ENCODE data around the gene PSME1. TPM values are rescaled to one million over a fixed set of nuclear protein-coding genes. Genes with fewer than 3 reads are reported as not detected.
A peak's percentile ranks its signal among the peaks of the same experiment; 100 is the strongest.

The PSME1 gene
- total and polyA plus RNA-seq, 2 of the 13 experiments (the other 11 are each of a cell fraction or from before 2014, with no cell fraction given): 159 to 608 TPM

DNA sequence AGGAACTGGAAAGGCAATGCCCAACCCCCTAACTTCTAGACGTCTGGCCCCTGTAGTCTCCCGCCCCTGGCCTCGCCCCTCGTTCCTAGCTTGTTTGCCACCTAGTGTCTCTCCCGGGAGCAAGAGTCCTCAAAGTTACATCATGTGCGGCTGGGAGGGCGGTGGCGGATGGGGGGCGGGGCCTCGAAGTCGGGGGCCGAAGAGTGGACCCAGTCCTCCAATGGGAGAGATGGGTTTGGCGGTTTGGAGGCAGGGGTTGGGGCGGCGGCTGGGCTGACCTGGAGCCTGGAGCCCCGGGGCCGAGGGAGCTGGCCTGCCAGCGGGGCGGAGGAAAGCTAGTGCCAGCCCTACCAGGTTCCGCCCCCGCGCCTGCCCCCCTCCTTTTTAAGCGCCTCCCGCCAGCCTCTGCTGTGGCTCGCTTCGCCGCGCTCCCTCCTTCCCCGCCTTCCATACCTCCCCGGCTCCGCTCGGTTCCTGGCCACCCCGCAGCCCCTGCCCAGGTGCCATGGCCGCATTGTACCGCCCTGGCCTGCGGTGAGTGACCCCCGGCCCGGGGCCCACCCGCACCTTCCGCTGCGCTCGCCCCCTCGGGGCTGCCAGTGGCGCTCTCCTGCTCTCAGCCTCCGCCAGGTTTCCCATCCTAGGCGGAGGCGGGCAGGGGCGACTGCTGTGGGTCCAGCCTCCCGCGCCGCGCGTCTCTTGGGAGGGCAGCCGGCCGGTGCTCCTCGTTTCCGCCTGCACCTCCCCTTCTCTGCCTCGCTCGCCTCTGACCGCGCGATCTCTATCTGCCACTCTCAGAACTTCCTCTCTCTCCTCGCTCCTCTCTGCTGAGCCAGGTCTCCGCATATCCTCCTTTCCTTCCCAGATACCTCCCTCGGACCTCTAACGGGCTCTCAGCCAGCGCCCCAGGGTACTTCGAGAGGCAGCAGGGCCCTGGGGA, 41.8 kb upstream of the PSME1 start, which contains the start of gene PCK2 (continued):
- peak; percentile 100 for TF ChIP-seq ZNF430 (CRISPR knock-in tag; IDR thresholded peaks at IDR 0.05)
- TF ChIP-seq, protein P1, sequence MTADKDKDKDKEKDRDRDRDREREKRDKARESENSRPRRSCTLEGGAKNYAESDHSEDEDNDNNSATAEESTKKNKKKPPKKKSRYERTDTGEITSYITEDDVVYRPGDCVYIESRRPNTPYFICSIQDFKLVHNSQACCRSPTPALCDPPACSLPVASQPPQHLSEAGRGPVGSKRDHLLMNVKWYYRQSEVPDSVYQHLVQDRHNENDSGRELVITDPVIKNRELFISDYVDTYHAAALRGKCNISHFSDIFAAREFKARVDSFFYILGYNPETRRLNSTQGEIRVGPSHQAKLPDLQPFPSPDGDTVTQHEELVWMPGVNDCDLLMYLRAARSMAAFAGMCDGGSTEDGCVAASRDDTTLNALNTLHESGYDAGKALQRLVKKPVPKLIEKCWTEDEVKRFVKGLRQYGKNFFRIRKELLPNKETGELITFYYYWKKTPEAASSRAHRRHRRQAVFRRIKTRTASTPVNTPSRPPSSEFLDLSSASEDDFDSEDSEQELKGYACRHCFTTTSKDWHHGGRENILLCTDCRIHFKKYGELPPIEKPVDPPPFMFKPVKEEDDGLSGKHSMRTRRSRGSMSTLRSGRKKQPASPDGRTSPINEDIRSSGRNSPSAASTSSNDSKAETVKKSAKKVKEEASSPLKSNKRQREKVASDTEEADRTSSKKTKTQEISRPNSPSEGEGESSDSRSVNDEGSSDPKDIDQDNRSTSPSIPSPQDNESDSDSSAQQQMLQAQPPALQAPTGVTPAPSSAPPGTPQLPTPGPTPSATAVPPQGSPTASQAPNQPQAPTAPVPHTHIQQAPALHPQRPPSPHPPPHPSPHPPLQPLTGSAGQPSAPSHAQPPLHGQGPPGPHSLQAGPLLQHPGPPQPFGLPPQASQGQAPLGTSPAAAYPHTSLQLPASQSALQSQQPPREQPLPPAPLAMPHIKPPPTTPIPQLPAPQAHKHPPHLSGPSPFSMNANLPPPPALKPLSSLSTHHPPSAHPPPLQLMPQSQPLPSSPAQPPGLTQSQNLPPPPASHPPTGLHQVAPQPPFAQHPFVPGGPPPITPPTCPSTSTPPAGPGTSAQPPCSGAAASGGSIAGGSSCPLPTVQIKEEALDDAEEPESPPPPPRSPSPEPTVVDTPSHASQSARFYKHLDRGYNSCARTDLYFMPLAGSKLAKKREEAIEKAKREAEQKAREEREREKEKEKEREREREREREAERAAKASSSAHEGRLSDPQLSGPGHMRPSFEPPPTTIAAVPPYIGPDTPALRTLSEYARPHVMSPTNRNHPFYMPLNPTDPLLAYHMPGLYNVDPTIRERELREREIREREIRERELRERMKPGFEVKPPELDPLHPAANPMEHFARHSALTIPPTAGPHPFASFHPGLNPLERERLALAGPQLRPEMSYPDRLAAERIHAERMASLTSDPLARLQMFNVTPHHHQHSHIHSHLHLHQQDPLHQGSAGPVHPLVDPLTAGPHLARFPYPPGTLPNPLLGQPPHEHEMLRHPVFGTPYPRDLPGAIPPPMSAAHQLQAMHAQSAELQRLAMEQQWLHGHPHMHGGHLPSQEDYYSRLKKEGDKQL (CRISPR knock-in tag; IDR thresholded peaks at IDR 0.05; ENCODE audit: low read depth): peak; percentile 84
- peak; percentile 99 for TF ChIP-seq ZNF724P (CRISPR knock-in tag; IDR thresholded peaks at IDR 0.05; ENCODE audit: borderline replicate concordance)
- peak; percentile 85 for TF ChIP-seq ZNF761 (CRISPR knock-in tag; conservative IDR thresholded peaks at IDR 0.05)
- TF ChIP-seq, protein P2, sequence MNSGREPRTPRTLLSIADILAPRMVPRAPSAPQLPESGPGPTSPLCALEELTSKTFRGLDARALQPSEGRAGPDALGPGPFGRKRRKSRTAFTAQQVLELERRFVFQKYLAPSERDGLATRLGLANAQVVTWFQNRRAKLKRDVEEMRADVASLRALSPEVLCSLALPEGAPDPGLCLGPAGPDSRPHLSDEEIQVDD (CRISPR knock-in tag; IDR thresholded peaks at IDR 0.05; ENCODE audit: borderline replicate concordance): peak; percentile 81
- peak; percentile 99 for TF ChIP-seq TMF1 (CRISPR knock-in tag; IDR thresholded peaks at IDR 0.05; ENCODE audit: low read depth)
- TF ChIP-seq, protein P3, sequence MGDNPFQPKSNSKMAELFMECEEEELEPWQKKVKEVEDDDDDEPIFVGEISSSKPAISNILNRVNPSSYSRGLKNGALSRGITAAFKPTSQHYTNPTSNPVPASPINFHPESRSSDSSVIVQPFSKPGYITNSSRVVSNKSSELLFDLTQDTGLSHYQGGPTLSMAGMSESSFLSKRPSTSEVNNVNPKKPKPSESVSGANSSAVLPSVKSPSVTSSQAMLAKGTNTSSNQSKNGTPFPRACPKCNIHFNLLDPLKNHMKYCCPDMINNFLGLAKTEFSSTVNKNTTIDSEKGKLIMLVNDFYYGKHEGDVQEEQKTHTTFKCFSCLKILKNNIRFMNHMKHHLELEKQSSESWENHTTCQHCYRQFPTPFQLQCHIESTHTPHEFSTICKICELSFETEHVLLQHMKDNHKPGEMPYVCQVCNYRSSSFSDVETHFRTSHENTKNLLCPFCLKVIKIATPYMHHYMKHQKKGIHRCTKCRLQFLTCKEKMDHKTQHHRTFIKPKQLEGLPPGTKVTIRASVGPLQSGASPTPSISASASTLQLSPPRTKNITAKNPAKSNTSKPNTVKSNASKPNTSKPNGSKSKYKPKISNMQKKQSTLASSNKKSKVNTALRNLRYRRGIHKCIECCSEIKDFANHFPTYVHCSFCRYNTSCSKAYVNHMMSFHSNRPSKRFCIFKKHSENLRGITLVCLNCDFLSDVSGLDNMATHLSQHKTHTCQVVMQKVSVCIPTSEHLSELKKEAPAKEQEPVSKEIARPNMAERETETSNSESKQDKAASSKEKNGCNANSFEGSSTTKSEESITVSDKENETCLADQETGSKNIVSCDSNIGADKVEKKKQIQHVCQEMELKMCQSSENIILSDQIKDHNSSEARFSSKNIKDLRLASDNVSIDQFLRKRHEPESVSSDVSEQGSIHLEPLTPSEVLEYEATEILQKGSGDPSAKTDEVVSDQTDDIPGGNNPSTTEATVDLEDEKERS (CRISPR knock-in tag; IDR thresholded peaks at IDR 0.05): peak; percentile 98

Measured in HepG2 (cell line).